Activated CD8-positive, alpha-beta memory T cell treated with anti-CD3 and anti-CD28 coated beads for 24 hours (primary cell): ENCODE measurements around the gene CWC27.

ENCODE experiments used
- DNase-seq: peaks from one replicate; pipeline ENCODE4 v3.0.0-alpha.2; 2020

The CWC27 gene

GRCh38 chr5:64768358-64769312, at the start of gene CWC27, which contains the start of gene SREK1IP1:
Gene CWC27, plus strand, starts transcription at chr5:64768930. Its CDS starts 217 bp downstream, at chr5:64769147.
Gene SREK1IP1, minus strand, starts transcription at chr5:64768691. Its CDS starts 174 bp downstream, at chr5:64768517.
- DNase-seq: peak; percentile 91

- DNase-seq: no peak
Observed at GRCh38 chr5:64722588-64722987, 46.1 kb upstream of the CWC27 start.

GRCh38 chr5:64727150-64727549, 41.6 kb upstream of the CWC27 start:
- no peak for DNase-seq

GRCh38 chr5:64742411-64742810, 26.3 kb upstream of the CWC27 start:
- DNase-seq: no peak

- DNase-seq: no peak
Observed at GRCh38 chr5:64742821-64743220, 25.9 kb upstream of the CWC27 start.

GRCh38 chr5:64744914-64745313, 23.8 kb upstream of the CWC27 start:
- DNase-seq: no peak

GRCh38 chr5:64746446-64746845, 22.3 kb upstream of the CWC27 start:
- no peak for DNase-seq

- no peak for DNase-seq
Observed at GRCh38 chr5:64749385-64749784, 19.3 kb upstream of the CWC27 start.

- no peak for DNase-seq
Observed at GRCh38 chr5:64754066-64754465, 14.7 kb upstream of the CWC27 start.

GRCh38 chr5:64758901-64759300, 9.8 kb upstream of the CWC27 start:
- no peak for DNase-seq

- DNase-seq: no peak
Observed at GRCh38 chr5:64759960-64760660, 8.6 kb upstream of the CWC27 start.

- DNase-seq: no peak
Observed at GRCh38 chr5:64763948-64764503, 4.7 kb upstream of the CWC27 start.

GRCh38 chr5:64765804-64766504, 2.8 kb upstream of the CWC27 start:
- DNase-seq: no peak

- DNase-seq: no peak
Observed at GRCh38 chr5:64766941-64767340, 1.8 kb upstream of the CWC27 start.

GRCh38 chr5:64767959-64768357, 772 bp upstream of the CWC27 start:
- DNase-seq: peak; percentile 66

GRCh38 chr5:64769855-64770254, 1.1 kb downstream of the CWC27 start:
- DNase-seq: no peak

- no peak for DNase-seq
Observed at GRCh38 chr5:64771736-64772135, 3.0 kb downstream of the CWC27 start.

- no peak for DNase-seq
Observed at GRCh38 chr5:64773533-64773932, 4.8 kb downstream of the CWC27 start.

GRCh38 chr5:64775291-64775690, 6.6 kb downstream of the CWC27 start:
- DNase-seq: no peak

- DNase-seq: peak; percentile 77
Observed at GRCh38 chr5:64784451-64785025, 15.8 kb downstream of the CWC27 start.

- DNase-seq: no peak
Observed at GRCh38 chr5:64786372-64786771, 17.6 kb downstream of the CWC27 start.

GRCh38 chr5:64788156-64788555, 19.4 kb downstream of the CWC27 start:
- no peak for DNase-seq

GRCh38 chr5:64789457-64789856, 20.7 kb downstream of the CWC27 start:
- no peak for DNase-seq
